ENCODE results near the gene MS4A18.

MS4A18 gene

GRCh38 chr11:60717956-60718355, 6.6 kb upstream of the MS4A18 start:
- peaks cover 4% of the 10 kb centered on the region for H3K27me3 ChIP-seq (ENCODE audit: insufficient read depth, poor library complexity, severe bottlenecking)
- no peak for TF ChIP-seq CTCF (IDR thresholded peaks at IDR 0.05; ENCODE audit: poor library complexity, severe bottlenecking)
- H3K4me1 ChIP-seq (ENCODE audit: insufficient read depth, poor library complexity, severe bottlenecking), result no peaks in the 10 kb centered on the region
- no peak for ATAC-seq (ENCODE audit: low read depth)
- no peaks in the 10 kb centered on the region for H3K36me3 ChIP-seq (ENCODE audit: low read depth)
- no peak overlapping the region for H3K4me3 ChIP-seq (ENCODE audit: severe bottlenecking)
- DNase-seq (ENCODE audit: low spot score), result no peak
- H3K9me3 ChIP-seq (ENCODE audit: severe bottlenecking), result no peaks in the 10 kb centered on the region
- no peak overlapping the region for H3K27ac ChIP-seq (ENCODE audit: poor library complexity, severe bottlenecking)

- Histone ChIP-seq H3K9me3 (ENCODE audit: severe bottlenecking) (no peaks in the 10 kb centered on the region), H3K4me3 (ENCODE audit: severe bottlenecking) (no peak overlapping the region), H3K27me3 (ENCODE audit: insufficient read depth, poor library complexity, severe bottlenecking) (peaks cover 4% of the 10 kb centered on the region), H3K27ac (ENCODE audit: poor library complexity, severe bottlenecking) (no peak overlapping the region), H3K36me3 (ENCODE audit: low read depth) (no peaks in the 10 kb centered on the region), H3K4me1 (ENCODE audit: insufficient read depth, poor library complexity, severe bottlenecking) (no peaks in the 10 kb centered on the region)
- no peak for TF ChIP-seq CTCF (IDR thresholded peaks at IDR 0.05; ENCODE audit: poor library complexity, severe bottlenecking)
- DNase-seq (ENCODE audit: low spot score) (no peak), ATAC-seq (ENCODE audit: low read depth) (no peak)
Measured at GRCh38 chr11:60718524-60719316, 5.8 kb upstream of the MS4A18 start.

- H3K4me1 ChIP-seq (ENCODE audit: insufficient read depth, poor library complexity, severe bottlenecking), result no peaks in the 10 kb centered on the region
- TF ChIP-seq CTCF (IDR thresholded peaks at IDR 0.05; ENCODE audit: poor library complexity, severe bottlenecking), result no peak
- no peak overlapping the region for H3K27ac ChIP-seq (ENCODE audit: poor library complexity, severe bottlenecking)
- H3K9me3 ChIP-seq (ENCODE audit: severe bottlenecking), result no peaks in the 10 kb centered on the region
- no peak overlapping the region for H3K4me3 ChIP-seq (ENCODE audit: severe bottlenecking)
- peaks cover 4% of the 10 kb centered on the region for H3K27me3 ChIP-seq (ENCODE audit: insufficient read depth, poor library complexity, severe bottlenecking)
- no peaks in the 10 kb centered on the region for H3K36me3 ChIP-seq (ENCODE audit: low read depth)
- DNase-seq (ENCODE audit: low spot score), result no peak
- no peak for ATAC-seq (ENCODE audit: low read depth)
Measured at GRCh38 chr11:60719391-60719790, 5.1 kb upstream of the MS4A18 start.

GRCh38 chr11:60720460-60720859, 4.1 kb upstream of the MS4A18 start:
- no peak for ATAC-seq (ENCODE audit: low read depth)
- H3K36me3 ChIP-seq (ENCODE audit: low read depth), result no peaks in the 10 kb centered on the region
- no peak for DNase-seq (ENCODE audit: low spot score)
- no peaks in the 10 kb centered on the region for H3K4me1 ChIP-seq (ENCODE audit: insufficient read depth, poor library complexity, severe bottlenecking)
- TF ChIP-seq CTCF (IDR thresholded peaks at IDR 0.05; ENCODE audit: poor library complexity, severe bottlenecking), result no peak
- no peak overlapping the region for H3K4me3 ChIP-seq (ENCODE audit: severe bottlenecking)
- H3K9me3 ChIP-seq (ENCODE audit: severe bottlenecking), result no peaks in the 10 kb centered on the region
- peaks cover 4% of the 10 kb centered on the region for H3K27me3 ChIP-seq (ENCODE audit: insufficient read depth, poor library complexity, severe bottlenecking)
- no peak overlapping the region for H3K27ac ChIP-seq (ENCODE audit: poor library complexity, severe bottlenecking)

- Histone ChIP-seq H3K4me1 (ENCODE audit: insufficient read depth, poor library complexity, severe bottlenecking) (no peaks in the 10 kb centered on the region), H3K9me3 (ENCODE audit: severe bottlenecking) (no peaks in the 10 kb centered on the region), H3K27ac (ENCODE audit: poor library complexity, severe bottlenecking) (no peak overlapping the region), H3K36me3 (ENCODE audit: low read depth) (no peaks in the 10 kb centered on the region), H3K4me3 (ENCODE audit: severe bottlenecking) (no peak overlapping the region), H3K27me3 (ENCODE audit: insufficient read depth, poor library complexity, severe bottlenecking) (peaks cover under 1% of the 10 kb centered on the region)
- ATAC-seq (ENCODE audit: low read depth), result no peak
- TF ChIP-seq CTCF (IDR thresholded peaks at IDR 0.05; ENCODE audit: poor library complexity, severe bottlenecking), result no peak
- DNase-seq (ENCODE audit: low spot score), result no peak
Measured at GRCh38 chr11:60725592-60725991, 1.1 kb downstream of the MS4A18 start.
